AG04449 (cell line): ENCODE results near the gene TMBIM1.
"Not testable (repeated sequence)": the region's sequence is repeated elsewhere in the genome, so short reads cannot be mapped to it uniquely, and the experiment has no call there.

Experiments
- CTCF ChIA-PET: fragments of 350-600 bp; formaldehyde crosslinking; extraction: SDS; loops from one replicate; lab custom pipeline; 2021; ENCODE audit warnings: antibody characterized with exemption; lab: Yijun Ruan, JAX
- POLR2A ChIA-PET: fragments of 400-600, 350-600 bp; formaldehyde crosslinking; extraction: SDS; loops from one replicate; lab custom pipeline; 2020; ENCODE audit warnings: antibody characterized with exemption, inconsistent platforms; lab: Yijun Ruan, JAX
- DNase-seq: peaks from one replicate; pipeline ENCODE4 v3.0.0-alpha.2; 2010; ENCODE audit warnings: low read depth, low spot score
- H3K4me3 ChIP-seq: 2 replicates; pipeline ENCODE4 v1.5.1; 2011; ENCODE audit warnings: low read depth, mild to moderate bottlenecking, control low read depth, low read length
- TF ChIP-seq, protein P1 (sequence below): IDR thresholded peaks from one replicate; pipeline ENCODE4 v1.5.1; 2011; ENCODE audit warnings: mild to moderate bottlenecking, moderate library complexity, low read length, control low read depth, inconsistent platforms; ENCODE audit not compliant: insufficient read depth; ENCODE audit errors: missing control alignments

TMBIM1 gene

GRCh38 chr2:218320704-218321336 is 28.5 kb upstream of the TMBIM1 start:
- TF ChIP-seq, protein P1, sequence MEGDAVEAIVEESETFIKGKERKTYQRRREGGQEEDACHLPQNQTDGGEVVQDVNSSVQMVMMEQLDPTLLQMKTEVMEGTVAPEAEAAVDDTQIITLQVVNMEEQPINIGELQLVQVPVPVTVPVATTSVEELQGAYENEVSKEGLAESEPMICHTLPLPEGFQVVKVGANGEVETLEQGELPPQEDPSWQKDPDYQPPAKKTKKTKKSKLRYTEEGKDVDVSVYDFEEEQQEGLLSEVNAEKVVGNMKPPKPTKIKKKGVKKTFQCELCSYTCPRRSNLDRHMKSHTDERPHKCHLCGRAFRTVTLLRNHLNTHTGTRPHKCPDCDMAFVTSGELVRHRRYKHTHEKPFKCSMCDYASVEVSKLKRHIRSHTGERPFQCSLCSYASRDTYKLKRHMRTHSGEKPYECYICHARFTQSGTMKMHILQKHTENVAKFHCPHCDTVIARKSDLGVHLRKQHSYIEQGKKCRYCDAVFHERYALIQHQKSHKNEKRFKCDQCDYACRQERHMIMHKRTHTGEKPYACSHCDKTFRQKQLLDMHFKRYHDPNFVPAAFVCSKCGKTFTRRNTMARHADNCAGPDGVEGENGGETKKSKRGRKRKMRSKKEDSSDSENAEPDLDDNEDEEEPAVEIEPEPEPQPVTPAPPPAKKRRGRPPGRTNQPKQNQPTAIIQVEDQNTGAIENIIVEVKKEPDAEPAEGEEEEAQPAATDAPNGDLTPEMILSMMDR: no peak

GRCh38 chr2:218319813-218320365 is 27.6 kb upstream of the TMBIM1 start:
- ChIA-PET POLR2A (no interaction called here), CTCF (interaction anchor here (0.7 to 3.6 kb wide), 3 partner anchors 12 to 74 kb away, joined by 3 to 19 read pairs (median 3); no protein-coding TSS in a partner anchor)
- TF ChIP-seq, protein P1: no peak
- no peak for DNase-seq
- H3K4me3 ChIP-seq: no peak overlapping the region

More at GRCh38 chr2:218320704-218321336, 28.5 kb upstream of the TMBIM1 start:
- no peak for DNase-seq
- H3K4me3 ChIP-seq: no peak overlapping the region
- ChIA-PET POLR2A (no interaction called here), CTCF (interaction anchor here (0.7 to 3.6 kb wide), 3 partner anchors 13 to 73 kb away, joined by 3 to 19 read pairs (median 3); no protein-coding TSS in a partner anchor)

DNA sequence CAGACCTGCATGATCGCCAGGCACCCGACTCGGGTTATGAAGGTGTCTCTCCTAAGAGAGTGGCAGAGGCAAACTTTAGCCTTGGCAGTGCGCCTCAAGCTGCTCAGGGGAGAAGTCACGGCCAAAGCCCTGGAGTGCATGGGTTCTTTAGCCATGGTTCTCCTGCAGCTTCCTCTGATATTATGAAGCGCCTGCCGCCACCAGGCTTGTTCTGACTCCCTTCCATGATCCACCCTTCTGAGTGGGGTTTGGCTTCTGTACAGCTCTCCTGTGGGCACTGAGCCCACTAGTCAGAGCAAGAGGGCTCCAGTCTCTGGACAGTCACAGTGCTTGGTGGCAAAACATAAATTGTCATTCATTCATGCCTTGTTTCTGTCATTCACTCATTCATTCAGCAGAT is 25.9 kb upstream of the TMBIM1 start:
- POLR2A ChIA-PET: no interaction called here
- H3K4me3 ChIP-seq: no peak overlapping the region
- CTCF ChIA-PET: interaction anchor here (1.2 to 5.4 kb wide), 2 partner anchors 12 to 18 kb away, joined by 3 to 39 read pairs; no protein-coding TSS in a partner anchor
- no peak for DNase-seq
- TF ChIP-seq, protein P1: no peak

DNA sequence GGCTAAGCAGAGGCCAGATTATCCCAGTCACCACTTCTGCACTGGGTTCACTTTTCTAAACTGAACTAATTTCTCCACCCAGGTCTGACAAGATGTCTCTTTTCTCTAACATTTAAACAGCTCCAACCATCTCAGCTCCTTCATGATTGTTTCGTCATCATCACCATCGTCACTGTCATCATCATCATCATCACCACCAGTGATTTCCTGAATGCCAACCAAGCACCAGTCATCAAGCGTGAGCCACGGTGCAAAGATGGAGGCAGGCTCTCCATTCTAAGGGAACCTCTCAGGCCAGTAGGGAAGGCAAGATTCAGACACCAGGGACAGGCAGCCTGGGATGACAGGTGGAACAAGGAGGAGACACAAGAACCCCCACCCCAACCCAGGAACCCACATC is 25.5 kb upstream of the TMBIM1 start:
- no peak for DNase-seq
- no peak overlapping the region for H3K4me3 ChIP-seq
- TF ChIP-seq, protein P1: no peak
- POLR2A ChIA-PET: no interaction called here
- CTCF ChIA-PET: interaction anchor here (1.2 to 5.4 kb wide), 3 partner anchors 11 to 30 kb away, joined by 3 to 39 read pairs (median 3); no protein-coding TSS in a partner anchor

DNA sequence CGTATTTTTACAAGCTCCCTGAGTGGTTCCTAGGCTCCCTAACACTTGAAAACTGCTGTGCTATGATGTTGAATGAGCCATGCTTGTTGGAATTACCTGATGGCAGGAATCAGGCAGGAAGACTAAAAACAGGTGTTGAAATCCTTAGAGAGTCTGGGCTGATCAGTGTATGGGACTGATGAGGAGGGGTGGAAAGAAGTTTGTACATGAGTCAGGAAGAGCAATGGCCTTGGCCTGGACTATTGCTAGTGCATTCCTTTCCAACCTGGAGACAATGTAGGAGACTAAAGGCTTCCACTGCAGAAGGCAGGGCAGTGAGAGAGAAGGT is 25.0 kb upstream of the TMBIM1 start:
- DNase-seq: no peak
- ChIA-PET CTCF (interaction anchor here (0.9 to 5.4 kb wide), 6 partner anchors 11 to 45 kb away, joined by 3 to 39 read pairs (median 3); partner anchors contain the start of gene CATIP), POLR2A (no interaction called here)
- TF ChIP-seq, protein P1: no peak
- no peak overlapping the region for H3K4me3 ChIP-seq

- no peak overlapping the region for H3K4me3 ChIP-seq
- ChIA-PET CTCF (interaction anchor here (0.8 to 5.4 kb wide), 4 partner anchors 11 to 80 kb away, joined by 3 to 39 read pairs (median 8); partner anchors contain the start of gene CATIP), POLR2A (no interaction called here)
- TF ChIP-seq, protein P1: no peak
- DNase-seq: no peak
Observed at GRCh38 chr2:218315397-218315796, 23.1 kb upstream of the TMBIM1 start.

DNA sequence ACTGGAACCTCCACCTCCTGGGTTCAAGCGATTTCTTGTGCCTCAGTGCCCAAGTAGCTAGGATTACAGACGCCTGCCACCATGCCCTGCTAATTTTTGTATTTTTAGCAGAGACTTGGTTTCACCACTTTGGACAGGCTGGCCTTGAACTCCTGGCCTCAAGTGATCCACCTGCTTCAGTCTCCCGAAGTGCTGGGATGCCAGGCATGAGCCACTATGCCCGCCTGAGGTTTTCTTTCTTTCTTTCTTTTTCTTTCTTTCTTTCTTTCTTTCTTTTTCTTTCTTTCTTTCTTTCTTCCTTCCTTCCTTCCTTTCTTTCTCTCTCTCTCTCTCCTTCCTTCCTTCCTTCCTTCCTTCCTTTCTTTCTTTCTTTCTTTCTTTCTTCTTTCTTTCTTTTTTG is 22.5 kb upstream of the TMBIM1 start:
- H3K4me3 ChIP-seq, POLR2A ChIA-PET, DNase-seq: not testable (repeated sequence)
- CTCF ChIA-PET: interaction anchor here (2.7 to 5.4 kb wide), 2 partner anchors 14 to 42 kb away, joined by 12 to 39 read pairs; partner anchors contain the start of gene CATIP
